ENCODE measurements around the gene MSMP.

- TF ChIP-seq, protein P1, sequence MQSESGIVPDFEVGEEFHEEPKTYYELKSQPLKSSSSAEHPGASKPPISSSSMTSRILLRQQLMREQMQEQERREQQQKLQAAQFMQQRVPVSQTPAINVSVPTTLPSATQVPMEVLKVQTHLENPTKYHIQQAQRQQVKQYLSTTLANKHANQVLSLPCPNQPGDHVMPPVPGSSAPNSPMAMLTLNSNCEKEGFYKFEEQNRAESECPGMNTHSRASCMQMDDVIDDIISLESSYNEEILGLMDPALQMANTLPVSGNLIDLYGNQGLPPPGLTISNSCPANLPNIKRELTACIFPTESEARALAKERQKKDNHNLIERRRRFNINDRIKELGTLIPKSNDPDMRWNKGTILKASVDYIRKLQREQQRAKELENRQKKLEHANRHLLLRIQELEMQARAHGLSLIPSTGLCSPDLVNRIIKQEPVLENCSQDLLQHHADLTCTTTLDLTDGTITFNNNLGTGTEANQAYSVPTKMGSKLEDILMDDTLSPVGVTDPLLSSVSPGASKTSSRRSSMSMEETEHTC (IDR thresholded peaks at IDR 0.05), result no peak
- TF ChIP-seq CTCF (IDR thresholded peaks at IDR 0.05 in 2 of 3, conservative IDR thresholded peaks at IDR 0.05 in 1 of 3; ENCODE audit: insufficient read depth in 2 of 3, low read depth in 1 of 3, low read length in 3 of 3), result no peak
- TF ChIP-seq POLR2A (conservative IDR thresholded peaks at IDR 0.05), result no peak
- TF ChIP-seq EGR1 (conservative IDR thresholded peaks at IDR 0.05), result no peak
- no peak for TF ChIP-seq POLR2AphosphoS5 (IDR thresholded peaks at IDR 0.05; ENCODE audit: control insufficient read depth, insufficient read depth, low read depth, low read length)
- TF ChIP-seq EP300 (IDR thresholded peaks at IDR 0.05; ENCODE audit: low read length), result no peak
- TF ChIP-seq, protein P2, sequence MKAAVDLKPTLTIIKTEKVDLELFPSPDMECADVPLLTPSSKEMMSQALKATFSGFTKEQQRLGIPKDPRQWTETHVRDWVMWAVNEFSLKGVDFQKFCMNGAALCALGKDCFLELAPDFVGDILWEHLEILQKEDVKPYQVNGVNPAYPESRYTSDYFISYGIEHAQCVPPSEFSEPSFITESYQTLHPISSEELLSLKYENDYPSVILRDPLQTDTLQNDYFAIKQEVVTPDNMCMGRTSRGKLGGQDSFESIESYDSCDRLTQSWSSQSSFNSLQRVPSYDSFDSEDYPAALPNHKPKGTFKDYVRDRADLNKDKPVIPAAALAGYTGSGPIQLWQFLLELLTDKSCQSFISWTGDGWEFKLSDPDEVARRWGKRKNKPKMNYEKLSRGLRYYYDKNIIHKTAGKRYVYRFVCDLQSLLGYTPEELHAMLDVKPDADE (conservative IDR thresholded peaks at IDR 0.05; ENCODE audit: control insufficient read depth, low read depth, low read length), result no peak
Observed at GRCh38 chr9:35748242-35748857, 5.7 kb downstream of the MSMP start.

Data from K562 (cell line).